GM19463 (cell line): ENCODE results near the gene AKR1C1.
"Not testable (repeated sequence)": the region's sequence is repeated elsewhere in the genome, so short reads cannot be mapped to it uniquely, and the experiment has no call there.

Experiments used
- ATAC-seq: cut with Tn5 transposase; IDR thresholded peaks from one replicate; pipeline ENCODE4 v1.9.1; 2021; ENCODE audit warnings: mild to moderate bottlenecking, moderate library complexity; ENCODE audit not compliant: unreplicated experiment

AKR1C1 gene

GRCh38 chr10:4962876-4963814 lies at the start of gene AKR1C1:
AKR1C1 (plus strand) TSS chr10:4963415; CDS start chr10:4963445, 30 bp downstream.
- ATAC-seq: not testable (repeated sequence)

DNA sequence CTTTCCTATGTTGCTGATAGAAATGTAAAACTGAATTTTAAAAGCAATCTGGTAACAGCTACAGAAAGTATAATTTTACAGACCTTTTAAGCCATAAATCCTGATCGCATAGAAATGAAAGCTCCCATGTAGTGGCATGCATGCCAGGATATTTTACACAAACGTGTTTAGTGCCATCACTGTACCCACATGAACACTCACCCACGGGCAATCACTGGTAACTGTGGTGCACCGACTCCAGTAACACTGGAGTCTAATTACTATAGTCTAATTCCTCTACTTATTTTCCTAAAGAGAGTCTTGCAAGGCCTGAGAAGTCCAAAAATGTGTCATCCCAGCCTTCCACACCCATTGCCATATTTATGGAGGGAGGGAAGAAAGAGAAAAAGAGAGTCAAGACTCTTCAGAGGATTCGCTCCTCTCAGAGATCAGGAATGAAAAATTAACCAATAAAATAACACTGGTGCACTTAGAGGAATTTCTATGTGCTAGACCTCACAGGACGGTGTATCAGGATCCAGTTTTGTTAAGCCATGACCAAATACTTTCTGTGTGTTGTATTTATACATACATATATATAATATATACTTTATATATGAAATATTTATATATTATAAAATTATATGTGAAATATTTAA lies 48.9 kb upstream of the AKR1C1 start:
- ATAC-seq: no peak

DNA sequence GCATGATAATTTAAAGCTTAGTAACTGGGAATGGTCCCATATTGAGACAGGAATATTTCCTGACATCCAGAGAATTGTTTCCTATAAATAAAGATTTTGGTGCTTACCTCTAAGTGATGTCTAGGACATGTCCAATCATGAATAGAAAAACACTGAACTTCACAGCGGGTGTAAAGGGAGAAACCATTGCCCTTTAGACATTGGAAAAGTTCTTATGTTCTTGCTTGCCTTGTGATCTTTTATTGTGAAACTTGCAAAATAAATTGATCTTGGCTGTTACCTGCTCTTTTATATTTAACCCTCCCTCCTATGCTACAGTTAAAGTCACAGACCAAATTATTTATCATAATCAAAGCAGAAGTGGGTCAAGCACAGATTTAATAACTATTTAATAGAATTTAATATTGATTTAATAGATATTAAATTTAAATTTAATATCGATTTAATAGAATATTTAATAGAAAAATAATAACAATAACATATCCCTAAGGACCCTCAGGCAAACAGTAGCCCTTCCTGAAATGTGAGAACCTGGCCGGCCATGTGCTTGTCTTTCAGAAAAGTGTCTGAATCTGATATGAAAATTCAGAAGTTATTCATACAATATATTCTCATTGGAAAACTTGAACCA lies 47.0 kb upstream of the AKR1C1 start:
- no peak for ATAC-seq

DNA sequence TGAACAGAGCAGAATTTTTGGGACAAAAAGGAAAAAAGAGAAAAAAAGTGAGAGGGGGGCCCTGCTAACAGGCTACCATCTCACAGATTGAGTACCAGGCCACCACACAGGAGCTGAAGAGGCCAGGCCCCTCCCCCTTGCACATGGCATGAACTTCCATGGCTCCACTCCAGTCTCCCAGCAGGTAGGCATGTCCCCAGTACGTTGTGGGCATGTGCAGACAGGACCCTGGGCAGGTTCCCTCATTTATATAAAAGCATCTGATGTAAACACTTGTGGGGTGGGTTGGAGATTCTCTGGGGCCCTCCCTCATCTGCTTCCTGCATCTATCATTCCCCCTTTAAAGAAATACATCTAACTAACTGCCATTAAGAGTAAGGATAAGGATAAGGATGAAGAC lies 45.0 kb upstream of the AKR1C1 start:
- no peak for ATAC-seq

GRCh38 chr10:4924482-4924881 lies 38.7 kb upstream of the AKR1C1 start:
- ATAC-seq: not testable (repeated sequence)

GRCh38 chr10:4926400-4926799 lies 36.8 kb upstream of the AKR1C1 start:
- ATAC-seq: no peak

GRCh38 chr10:4931587-4931986 lies 31.6 kb upstream of the AKR1C1 start:
- no peak for ATAC-seq

GRCh38 chr10:4934391-4934987 lies 28.7 kb upstream of the AKR1C1 start:
- no peak for ATAC-seq

- no peak for ATAC-seq
These were observed 25.9 kb upstream of the AKR1C1 start for GRCh38 chr10:4937346-4937745.

GRCh38 chr10:4939224-4940072 lies 23.8 kb upstream of the AKR1C1 start:
- ATAC-seq: no peak

- not testable (repeated sequence) for ATAC-seq
These were observed 23.2 kb upstream of the AKR1C1 start for GRCh38 chr10:4940073-4940428.

GRCh38 chr10:4940909-4941308 lies 22.3 kb upstream of the AKR1C1 start:
- not testable (repeated sequence) for ATAC-seq

- no peak for ATAC-seq
These were observed 21.5 kb upstream of the AKR1C1 start for GRCh38 chr10:4941540-4942330.

DNA sequence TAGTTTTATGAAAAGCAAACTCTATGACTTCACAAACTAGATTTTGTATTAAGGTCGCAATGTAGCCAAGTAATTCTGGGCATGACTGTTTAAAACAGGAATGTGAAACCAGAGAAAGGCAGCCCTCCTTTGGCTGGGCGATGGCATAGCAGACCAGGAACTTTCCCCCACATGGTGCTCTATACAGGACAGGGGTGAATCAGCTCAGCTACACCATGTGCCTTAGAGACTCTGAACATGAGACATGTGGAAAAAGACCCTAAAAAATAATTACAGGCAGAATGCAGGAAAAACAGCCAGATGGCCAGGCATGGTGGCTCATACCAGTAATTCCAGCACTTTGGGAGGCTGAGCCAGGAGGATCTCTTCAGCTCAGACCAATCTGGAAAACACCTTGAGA lies 20.3 kb upstream of the AKR1C1 start:
- ATAC-seq: not testable (repeated sequence)

DNA sequence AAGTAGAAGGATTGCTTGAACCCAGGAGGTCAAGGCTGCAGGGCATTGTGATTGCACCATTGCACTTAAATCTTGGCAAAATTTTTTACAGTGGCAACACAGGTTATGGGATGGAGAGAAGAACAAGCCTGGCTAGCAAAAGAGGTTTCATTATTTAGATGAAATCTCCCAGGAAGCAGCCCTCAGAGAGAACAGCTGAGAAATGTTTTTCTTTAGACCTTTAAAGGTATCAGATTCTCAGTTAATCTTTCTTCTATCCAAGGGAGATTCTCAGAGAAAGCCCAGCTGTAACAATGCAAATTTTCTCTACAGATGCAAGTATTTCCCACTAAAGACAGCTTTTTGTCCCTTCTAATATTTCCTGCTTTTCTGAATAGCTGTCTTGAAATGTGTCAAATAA lies 19.8 kb upstream of the AKR1C1 start:
- not testable (repeated sequence) for ATAC-seq

DNA sequence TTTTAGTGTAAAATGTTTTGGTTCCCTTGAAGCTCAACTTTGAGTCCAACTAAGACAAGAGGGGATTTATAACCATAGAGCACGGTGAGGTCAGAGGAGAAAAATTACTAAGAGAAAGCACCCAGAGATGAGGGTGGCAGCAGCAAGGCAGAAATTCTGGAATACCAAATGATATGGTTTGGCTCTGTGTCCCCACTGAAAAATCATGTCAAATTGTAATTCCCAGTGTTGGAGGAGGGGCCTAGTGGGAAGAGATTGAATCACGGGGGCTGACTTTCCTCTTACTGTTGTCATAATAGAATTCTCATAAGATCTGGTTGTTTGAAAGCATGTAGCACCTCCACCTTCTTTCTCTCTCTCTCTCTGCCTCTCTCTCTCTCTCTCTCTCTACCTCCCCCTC lies 19.4 kb upstream of the AKR1C1 start:
- ATAC-seq: no peak

- ATAC-seq: no peak
These were observed 18.4 kb upstream of the AKR1C1 start for GRCh38 chr10:4944841-4945240.

GRCh38 chr10:4945766-4946717 lies 17.2 kb upstream of the AKR1C1 start:
- ATAC-seq: no peak
